LHCN-M2 (cell line): ENCODE measurements around the gene TTC1. TPM values are rescaled to one million over a fixed set of nuclear protein-coding genes. Genes with fewer than 3 reads are reported as not detected.
A peak's percentile ranks its signal among the peaks of the same experiment; 100 is the strongest.
"Not testable (repeated sequence)": the region's sequence is repeated elsewhere in the genome, so short reads cannot be mapped to it uniquely, and the experiment has no call there.

Experiments
- DNase-seq: peaks from one replicate; pipeline ENCODE4 v3.0.0-alpha.2; 2012; ENCODE audit warnings: low read depth
- total RNA-seq: library from RNA; depleted of rRNA; stranded (reverse); fragments of >200 nt; gene quantifications from 2 replicates; pipeline ENCODE4 v1.2.3, GENCODE V29; 2014

The TTC1 gene
- total RNA-seq, 1 experiment from 2014 or later = 63.7 TPM

GRCh38 chr5:160039810-160040470, 31.0 kb downstream of the TTC1 start:
- no peak for DNase-seq

GRCh38 chr5:160040471-160040835, 31.5 kb downstream of the TTC1 start:
- DNase-seq = no peak

- DNase-seq = no peak
Measured at GRCh38 chr5:160042671-160043070, 33.7 kb downstream of the TTC1 start.

DNA sequence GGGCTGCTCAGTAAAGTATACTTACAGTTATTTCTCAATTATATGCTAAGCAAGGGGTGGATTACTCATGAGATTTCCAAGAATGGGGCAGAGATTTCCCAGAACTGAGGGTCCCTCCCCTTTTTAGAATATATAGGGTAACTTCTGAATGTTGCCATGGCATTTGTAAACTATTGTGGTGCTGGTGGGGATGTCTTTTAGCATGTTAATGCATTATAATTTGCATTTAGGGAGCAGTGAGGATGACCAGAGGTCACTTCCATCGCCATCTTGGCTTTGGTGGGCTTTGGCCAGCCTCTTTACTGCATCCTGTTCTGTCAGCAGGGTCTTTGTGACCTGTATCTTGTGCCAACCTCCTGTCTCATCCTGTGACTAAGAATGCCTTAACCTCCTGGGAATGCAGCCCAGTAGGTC, 35.5 kb downstream of the TTC1 start:
- DNase-seq = no peak

DNA sequence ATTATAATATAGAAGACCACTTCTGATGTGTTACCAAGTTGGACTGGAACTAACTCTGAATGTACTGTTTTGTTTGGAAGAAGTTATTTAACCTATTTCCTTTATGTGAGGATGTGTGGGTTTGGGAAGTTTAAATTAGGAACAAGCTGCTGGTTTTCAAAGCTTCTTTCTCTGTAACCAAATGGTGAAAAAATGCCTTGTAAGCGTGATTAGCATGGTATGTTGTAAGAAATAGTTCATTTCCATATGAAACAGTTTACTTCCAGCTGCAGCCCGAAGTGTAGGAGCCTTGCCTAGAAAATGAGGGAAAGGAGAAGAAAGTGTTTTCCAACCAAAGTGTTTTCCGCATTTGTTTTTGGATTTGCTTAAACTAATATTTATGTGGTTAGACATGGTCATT, 36.0 kb downstream of the TTC1 start:
- DNase-seq = no peak

GRCh38 chr5:160047423-160047822, 38.5 kb downstream of the TTC1 start:
- DNase-seq = no peak

GRCh38 chr5:160048131-160048530, 39.2 kb downstream of the TTC1 start:
- DNase-seq = no peak

DNA sequence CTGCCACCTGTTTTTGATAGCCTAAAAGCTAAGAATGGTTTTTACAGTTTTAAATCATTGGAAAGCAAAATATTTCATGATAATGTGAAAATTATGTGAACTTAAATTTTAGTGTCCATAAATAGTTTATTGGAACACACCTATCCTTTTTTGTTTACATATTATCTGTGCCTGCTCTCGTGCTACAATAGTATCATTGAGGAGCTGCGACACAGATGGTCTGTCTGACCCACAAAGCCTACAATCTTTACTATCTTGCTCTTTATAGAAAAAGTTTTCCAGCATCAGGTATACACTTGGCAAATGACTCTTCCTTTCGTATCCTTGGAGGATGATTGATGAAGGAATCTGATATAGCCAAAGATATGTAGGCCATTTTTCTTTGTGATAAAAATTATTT, 40.2 kb downstream of the TTC1 start:
- no peak for DNase-seq

DNA sequence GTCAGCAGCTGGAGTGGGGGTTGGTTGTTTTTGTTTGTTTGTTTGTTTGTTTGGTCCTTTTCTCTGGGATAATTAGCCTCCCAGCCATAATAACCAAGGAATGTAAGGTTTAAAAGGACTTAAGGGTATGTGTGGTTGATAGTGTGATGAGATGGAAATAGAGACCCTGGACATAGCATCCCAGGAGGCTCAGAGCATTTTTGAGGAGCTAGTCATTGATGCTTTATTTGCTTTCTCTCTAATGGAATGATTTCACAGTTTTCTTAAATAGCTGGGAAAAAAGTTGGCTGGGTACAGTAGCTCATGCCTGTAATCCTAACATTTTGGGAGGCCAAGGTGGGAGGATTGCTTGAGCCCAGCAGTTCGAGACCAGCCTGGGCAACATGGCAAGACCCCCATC, 45.1 kb downstream of the TTC1 start:
- peak; percentile 21 for DNase-seq

GRCh38 chr5:160054831-160055230, 45.9 kb downstream of the TTC1 start:
- peak; percentile 45 for DNase-seq

GRCh38 chr5:160057256-160057655, 48.3 kb downstream of the TTC1 start:
- DNase-seq = no peak

- no peak for DNase-seq
Measured at GRCh38 chr5:160060001-160060400, 51.1 kb downstream of the TTC1 start.

DNA sequence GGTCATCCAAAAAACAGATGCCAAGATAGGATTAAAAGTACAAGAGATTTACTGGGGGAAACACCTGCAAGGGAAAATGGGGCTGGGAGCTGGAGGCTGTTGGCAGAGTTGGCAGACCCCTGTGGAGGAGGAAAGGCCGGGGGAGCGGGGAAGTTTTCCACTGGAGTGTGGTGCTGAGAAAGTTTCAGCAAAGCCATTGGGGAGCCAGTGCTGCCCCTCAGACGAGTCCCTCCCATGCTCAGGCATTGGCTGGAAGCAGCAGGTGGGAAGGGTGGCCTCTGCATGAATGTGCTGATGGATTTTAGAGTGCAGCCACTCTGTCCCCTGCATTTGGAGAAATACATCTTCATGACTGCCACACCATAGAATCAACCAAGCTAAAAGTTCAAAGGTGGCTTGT, 52.8 kb downstream of the TTC1 start:
- DNase-seq = no peak

GRCh38 chr5:160064417-160064810, 55.5 kb downstream of the TTC1 start:
- no peak for DNase-seq

DNA sequence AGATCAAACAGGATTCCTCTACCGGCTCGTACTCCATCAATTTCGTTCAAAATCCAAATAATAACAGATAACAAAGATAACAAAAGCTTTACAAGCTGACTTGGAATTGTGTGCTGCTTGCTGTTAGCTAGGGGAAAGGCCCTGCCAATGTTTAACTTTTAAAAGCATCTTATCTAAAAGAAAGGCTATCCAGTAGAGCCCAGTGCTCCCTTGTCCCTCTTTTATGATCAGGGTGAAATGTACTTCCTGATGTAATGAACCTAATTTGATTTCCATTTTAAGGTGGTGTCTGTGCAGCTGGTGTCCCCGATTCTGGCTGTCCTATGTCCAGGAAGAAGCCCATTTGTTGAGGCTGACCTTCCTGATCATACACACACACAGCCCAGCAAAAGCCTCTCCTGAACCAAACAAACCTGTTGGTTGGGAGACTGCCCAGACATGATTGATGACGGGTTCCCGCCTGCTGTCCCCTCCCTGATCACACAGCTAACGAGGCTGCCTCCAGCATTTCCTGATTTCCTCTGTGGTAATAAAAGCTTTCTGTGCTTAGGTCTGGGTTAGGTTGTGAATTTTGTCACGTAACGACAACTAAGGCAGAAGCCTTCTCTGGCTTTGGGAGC, 56.2 kb downstream of the TTC1 start:
- DNase-seq = no peak

GRCh38 chr5:160069120-160069519, 60.2 kb downstream of the TTC1 start:
- DNase-seq = not testable (repeated sequence)

DNA sequence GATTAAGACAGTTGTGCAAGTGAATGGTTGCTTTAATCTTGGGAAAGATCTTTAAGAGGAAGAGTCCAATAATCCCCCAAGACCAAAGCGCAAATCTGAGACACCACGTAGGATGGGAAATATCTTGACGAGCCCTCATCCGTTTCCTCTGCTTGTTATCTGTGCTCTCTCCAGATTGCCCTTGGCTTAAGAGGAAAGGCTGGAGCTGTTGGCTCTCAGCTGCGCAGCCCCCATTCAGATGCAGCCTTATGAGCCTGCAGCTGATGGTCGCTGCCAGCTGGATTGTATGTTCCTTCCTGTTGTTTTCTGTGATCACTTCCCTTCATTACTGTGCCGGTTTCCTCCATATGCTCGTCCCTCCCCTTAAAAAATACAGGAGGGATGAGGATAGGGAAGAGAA, 62.6 kb downstream of the TTC1 start:
- no peak for DNase-seq

DNA sequence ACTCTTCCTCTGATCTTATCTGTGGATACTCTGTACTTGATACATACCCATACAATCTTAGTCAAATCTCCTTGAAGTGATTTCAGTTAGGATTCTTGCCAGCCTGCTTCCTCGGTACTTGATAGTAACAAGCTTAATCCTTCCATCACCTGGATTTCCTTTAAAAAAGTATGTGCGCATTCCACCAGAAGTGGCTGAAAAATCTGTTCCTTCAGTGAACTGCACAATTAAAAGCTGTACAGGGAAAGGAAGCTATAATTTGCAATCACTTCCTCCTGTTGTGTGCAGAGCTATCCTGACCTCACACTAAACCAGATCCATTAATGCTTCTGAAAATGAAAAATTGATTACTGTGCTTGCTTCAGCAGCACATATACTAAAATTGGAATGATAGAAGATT, 63.0 kb downstream of the TTC1 start:
- DNase-seq = no peak

DNA sequence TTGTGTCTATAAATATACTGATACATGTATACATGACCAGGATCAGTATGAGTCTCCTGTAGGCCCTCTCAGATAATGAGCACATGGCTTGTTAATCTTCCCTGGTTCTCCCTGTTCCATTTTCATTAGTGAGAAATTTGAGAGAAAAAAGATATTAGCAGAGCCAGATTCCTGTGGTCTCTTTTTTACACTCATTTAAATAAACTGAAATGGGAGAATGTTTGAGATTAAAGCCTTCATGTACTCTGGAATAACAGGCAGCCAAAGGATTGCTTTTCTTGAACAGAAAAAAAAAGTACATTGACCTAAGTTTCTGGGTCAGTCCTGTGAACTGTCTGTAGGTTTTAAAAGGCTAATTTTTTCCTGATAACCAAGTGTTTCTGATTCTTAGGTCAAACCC, 66.1 kb downstream of the TTC1 start:
- DNase-seq = no peak

DNA sequence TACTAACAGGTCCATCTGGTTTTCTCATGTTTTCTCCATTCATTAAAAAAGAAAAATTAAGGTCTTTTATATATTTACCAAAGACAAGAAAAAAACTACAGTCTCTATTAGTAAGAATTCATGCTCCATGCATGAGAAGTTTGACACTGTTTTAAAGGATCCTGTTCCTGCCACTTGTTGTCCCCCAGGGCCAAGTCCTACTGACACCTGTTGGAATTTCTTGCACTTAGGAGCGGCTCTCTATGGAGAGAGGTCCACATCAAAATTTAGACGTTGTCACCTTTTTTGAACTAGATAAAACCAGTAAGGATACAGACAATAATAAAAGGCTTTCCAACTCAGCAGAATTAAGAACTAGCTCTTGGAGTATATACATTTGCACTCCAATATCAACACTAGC, 68.1 kb downstream of the TTC1 start:
- no peak for DNase-seq

DNA sequence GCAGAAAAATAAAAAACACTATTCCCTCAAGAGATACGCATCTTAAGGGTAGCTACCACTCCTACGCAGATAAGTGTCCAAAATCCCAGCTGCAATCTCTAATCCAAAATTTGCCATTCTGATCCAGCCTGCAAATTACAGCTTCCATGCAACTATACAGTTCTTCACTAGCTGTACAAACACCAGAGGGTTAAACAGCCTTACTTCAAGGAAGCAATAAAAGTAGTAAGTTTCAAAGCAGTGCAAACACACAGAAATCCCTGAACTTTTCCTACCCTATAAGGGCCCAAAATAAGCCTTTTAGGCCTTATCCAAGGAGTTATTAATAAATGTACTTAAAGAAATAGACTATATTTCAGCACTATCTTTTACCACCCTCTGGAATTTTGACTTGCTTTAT, 70.8 kb downstream of the TTC1 start:
- no peak for DNase-seq

DNA sequence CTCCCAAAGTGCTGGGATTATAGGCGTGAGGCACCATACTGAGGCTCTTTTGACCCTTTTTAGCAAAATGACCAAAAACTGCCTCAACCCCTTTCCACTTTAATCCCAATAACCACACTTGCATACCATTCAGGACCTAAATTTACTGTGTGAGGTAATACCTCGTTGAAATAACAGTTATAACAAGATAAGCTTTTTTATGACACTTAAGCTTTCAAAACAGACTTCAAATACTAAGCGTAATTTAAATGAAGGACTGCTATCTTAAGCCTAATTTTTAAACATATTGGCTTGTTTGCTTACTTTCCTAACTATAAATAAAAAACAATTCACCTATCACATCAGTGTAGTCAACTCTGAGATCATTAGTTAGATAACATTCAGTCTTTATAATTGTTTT, 72.6 kb downstream of the TTC1 start:
- DNase-seq = no peak

- peak; percentile 88 for DNase-seq
Measured at GRCh38 chr5:160082614-160083500, 73.9 kb downstream of the TTC1 start.
